Stimulated activated CD4-positive, alpha-beta T cell treated with anti-CD3 and anti-CD28 coated beads, Interleukin-15, amount 100 ng/mL, for 24 hours (primary cell): Measurements from ENCODE around the gene TRAPPC14.
"Not testable (repeated sequence)": the region's sequence is repeated elsewhere in the genome, so short reads cannot be mapped to it uniquely, and the experiment has no call there.

ENCODE experiments used
- DNase-seq: peaks from one replicate; pipeline ENCODE4 v3.0.0-alpha.2; 2020

TRAPPC14 gene, protein sequence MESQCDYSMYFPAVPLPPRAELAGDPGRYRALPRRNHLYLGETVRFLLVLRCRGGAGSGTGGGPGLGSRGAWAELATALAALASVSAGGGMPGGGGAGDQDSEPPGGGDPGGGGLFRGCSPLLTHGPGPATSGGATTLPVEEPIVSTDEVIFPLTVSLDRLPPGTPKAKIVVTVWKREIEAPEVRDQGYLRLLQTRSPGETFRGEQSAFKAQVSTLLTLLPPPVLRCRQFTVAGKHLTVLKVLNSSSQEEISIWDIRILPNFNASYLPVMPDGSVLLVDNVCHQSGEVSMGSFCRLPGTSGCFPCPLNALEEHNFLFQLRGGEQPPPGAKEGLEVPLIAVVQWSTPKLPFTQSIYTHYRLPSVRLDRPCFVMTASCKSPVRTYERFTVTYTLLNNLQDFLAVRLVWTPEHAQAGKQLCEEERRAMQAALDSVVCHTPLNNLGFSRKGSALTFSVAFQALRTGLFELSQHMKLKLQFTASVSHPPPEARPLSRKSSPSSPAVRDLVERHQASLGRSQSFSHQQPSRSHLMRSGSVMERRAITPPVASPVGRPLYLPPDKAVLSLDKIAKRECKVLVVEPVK

GRCh38 chr7:100158229-100159098 is at the start of gene TRAPPC14:
Gene TRAPPC14, minus strand, starts transcription at chr7:100158723. Its CDS starts 224 bp downstream, at chr7:100158499.
- peak; percentile 99 for DNase-seq

GRCh38 chr7:100204454-100204853 is 45.9 kb upstream of the TRAPPC14 start:
- no peak for DNase-seq

DNA sequence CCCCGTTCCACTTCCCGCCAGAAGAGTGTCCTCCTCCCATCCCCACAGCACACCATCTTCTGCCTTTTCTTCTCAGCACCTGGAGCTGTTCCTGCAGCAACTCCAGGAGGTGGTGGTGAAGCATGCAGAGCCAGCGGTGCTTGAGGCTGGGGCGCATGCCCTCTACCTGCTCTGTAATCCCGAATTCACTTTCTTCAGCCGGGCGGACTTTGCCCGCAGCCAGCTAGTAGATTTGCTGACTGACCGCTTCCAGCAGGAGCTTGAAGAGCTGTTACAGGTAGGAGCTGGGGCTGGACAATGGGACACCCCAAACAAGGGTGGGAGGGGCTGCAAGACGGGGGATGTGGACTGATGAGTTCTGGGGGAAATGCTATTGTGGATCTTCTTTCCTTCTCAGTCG is 42.2 kb upstream of the TRAPPC14 start:
- no peak for DNase-seq

DNA sequence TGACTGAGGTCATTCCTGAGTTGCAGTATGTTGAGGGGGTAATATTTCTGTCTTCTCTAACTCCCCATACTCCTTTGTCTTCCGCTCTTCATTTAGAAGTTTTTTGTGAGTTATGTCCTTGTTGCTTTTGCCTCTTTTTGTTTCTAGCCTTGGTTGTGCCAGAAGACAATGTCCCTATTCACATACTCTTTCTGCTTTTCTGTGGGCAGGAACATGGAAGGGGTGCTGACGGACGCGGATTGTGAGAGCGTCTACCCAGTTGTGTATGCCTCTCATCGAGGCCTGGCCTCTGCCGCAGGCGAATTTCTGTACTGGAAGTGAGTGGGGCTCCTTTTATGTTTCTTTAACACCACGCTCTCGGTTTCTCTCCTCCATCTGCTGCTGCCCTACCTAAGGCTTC is 39.7 kb upstream of the TRAPPC14 start:
- DNase-seq, result no peak

GRCh38 chr7:100195901-100196322 is 37.4 kb upstream of the TRAPPC14 start:
- not testable (repeated sequence) for DNase-seq

DNA sequence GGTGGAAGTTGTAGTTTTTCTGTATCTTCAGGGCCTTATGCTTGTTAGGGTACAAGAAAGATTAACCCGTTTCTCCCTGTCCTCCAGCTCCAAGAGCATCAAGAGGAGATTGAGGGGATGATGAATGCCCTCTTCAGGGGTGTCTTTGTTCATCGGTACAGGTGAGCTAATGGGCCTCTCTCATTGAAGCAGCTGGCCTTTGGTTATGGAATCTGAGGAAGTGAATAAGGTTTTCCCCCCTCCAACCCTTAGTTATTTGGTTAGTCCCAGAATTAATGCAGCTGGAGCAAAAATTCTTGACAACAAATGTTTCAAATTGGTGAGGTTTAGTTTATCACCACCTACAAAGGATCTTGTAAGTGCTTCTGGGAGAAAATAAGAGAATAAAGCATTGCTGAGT is 36.7 kb upstream of the TRAPPC14 start:
- no peak for DNase-seq

DNA sequence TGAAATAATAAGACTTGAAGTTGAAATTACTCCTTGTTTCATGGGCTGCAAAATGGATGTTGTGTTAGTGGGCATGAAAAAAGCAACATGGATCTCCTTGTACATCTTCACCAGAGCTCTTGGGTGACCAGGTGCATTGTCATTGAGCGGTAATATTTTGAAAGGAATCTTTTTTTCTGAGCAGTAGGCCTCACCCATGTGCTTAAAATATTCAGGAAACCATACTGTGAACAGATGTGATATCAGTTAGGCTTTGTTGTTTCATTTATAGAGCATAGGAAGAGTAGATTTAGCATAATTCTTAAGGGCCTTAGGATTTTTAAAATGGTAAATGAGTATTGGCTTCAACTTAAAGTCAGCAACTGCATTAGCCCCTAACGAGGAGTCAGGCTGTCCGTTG is 34.4 kb upstream of the TRAPPC14 start:
- no peak for DNase-seq

GRCh38 chr7:100192281-100192862 is 33.8 kb upstream of the TRAPPC14 start:
- not testable (repeated sequence) for DNase-seq

GRCh38 chr7:100191775-100192174 is 33.3 kb upstream of the TRAPPC14 start:
- no peak for DNase-seq

DNA sequence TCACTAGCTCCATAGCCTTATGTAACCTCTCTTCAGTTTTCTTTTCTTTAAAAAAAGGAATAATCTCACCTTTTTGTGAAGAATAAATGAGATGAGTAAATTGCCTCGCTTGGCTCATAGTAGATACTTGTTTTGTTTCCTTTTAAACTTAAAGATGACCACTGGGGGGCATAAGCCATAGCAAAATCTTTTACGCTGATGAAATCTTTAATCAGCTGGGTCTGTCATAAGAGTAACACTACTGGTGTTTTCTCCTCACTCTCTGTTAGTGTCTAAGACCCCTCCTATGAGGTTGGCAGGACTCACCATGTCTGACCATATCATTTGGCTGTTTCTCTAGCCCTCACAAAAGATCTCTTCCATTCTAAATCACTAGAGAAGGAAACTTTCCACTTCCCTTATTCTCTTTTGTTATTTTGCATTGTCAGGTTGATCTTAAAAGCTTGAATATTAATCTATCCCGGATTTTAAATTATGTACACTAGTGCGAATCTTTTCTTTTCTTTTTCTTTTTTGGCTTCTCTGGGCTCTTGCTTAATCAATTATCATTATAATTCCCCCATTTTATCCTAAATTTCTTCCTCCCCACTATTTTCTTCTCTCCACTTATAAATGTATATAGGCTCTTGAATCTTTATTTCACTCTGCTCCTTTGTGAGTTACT is 31.7 kb upstream of the TRAPPC14 start:
- DNase-seq, result no peak

- DNase-seq, result no peak
These were observed 30.5 kb upstream of the TRAPPC14 start for GRCh38 chr7:100189061-100189460.

- DNase-seq, result no peak
These were observed 27.2 kb upstream of the TRAPPC14 start for GRCh38 chr7:100185726-100186125.

DNA sequence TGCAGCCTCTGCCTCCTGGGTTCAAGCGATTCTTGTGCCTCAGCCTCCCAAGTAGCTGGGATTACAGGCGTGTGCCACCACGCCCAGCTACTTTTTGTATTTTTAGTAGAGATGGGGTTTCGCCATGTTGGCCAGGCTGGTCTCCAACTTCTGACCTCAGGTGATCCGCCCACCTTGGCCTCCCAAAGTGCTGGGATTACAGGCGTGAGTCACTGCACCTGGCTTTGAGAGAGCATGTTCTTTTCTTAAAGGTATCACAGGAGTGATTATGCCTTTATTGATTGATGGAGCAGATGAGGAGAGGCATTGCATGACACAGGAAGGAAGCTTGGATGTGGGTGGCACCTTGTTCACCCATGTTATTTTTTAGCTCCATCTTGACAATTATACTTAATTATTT is 24.6 kb upstream of the TRAPPC14 start:
- DNase-seq, result not testable (repeated sequence)

GRCh38 chr7:100182616-100183015 is 24.1 kb upstream of the TRAPPC14 start:
- not testable (repeated sequence) for DNase-seq

GRCh38 chr7:100180084-100180483 is 21.6 kb upstream of the TRAPPC14 start:
- DNase-seq, result not testable (repeated sequence)

DNA sequence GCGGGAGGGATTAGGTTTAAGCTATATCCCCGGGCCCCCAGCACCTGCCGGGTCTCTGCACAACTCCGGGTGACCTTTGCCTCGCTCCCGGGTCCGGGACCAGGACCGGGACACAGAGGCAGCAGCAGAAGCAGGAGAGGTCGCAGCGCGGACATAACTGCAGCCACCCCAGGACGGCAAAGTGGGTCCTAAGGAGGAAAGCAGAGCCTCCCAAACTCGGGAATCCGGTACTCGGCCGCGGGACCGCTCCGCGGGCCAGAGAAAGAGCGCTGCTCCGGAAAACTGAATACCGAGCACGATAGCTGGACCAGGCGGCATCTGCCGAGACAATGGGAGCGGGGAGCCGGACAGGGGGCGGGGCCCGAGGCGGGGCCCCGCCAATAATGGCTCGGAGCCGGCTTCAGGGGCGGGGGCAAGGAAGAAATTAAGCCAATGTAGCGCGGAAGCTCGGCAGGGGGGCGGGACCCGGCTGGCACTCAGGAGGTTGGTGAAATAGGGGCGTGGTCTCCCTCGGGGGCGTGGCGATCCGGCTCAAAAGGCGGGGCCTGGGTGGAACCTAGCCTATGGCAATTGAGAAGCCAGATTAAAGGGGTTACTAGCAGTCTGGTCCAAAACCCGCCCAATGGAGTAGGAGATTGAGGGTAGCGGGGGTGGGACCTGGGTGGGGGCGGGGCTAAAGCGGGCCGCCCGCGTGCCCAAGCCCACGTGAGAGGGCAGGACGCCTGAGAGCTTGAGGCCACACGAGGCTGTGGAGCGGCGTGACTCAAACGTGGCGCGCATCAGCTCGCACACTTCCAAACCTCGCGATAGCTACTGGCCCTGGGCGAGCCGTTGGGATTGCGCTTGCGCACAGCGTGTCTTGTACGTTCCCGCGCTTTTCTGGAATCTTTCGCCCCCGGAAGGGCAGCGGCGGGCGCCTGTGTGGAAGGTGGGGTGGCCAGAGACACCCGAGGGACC is 18.8 kb upstream of the TRAPPC14 start, which contains the start of the genes GPC2 and STAG3:
Gene GPC2, minus strand, starts transcription at position 337 of the 957 bp plus-strand sequence. Its CDS starts 182 bp downstream, at position 155.
Gene STAG3, plus strand, starts transcription at position 874 of the 957 bp plus-strand sequence. CDS start 2,639 bp downstream, outside the sequence.
- peak; percentile 98 for DNase-seq

GRCh38 chr7:100176096-100177044 is 17.8 kb upstream of the TRAPPC14 start:
- no peak for DNase-seq

GRCh38 chr7:100175296-100175935 is 16.9 kb upstream of the TRAPPC14 start:
- DNase-seq, result no peak

- no peak for DNase-seq
These were observed 16.1 kb upstream of the TRAPPC14 start for GRCh38 chr7:100174582-100174981.
